Panc1 (cell line): ENCODE results near the gene SLC9A9. TPM values are rescaled to one million over a fixed set of nuclear protein-coding genes. Genes with fewer than 3 reads are reported as not detected.

ENCODE experiments used
- ATAC-seq: fragments of 200-7000 bp; cut with Tn5 transposase; 2 replicates; pipeline ENCODE4 v1.9.1; 2020; ENCODE audit warnings: mild to moderate bottlenecking, moderate library complexity
- BruUV-seq: library from RNA; stranded (reverse); fragments of 400-500 nt; replicated peaks from 2 replicates; lab custom pipeline; 2021; lab: Mats Ljungman, UMichigan
- CTCF ChIA-PET: fragments of 300-600 bp; sonication (Branson Sonifier 250); formaldehyde crosslinking; loops from one replicate; lab custom pipeline; 2022; ENCODE audit warnings: antibody characterized with exemption; lab: Charles Lee
- POLR2A ChIA-PET: fragments of 300-600 bp; sonication (Branson Sonifier 250); formaldehyde crosslinking; loops from one replicate; lab custom pipeline; 2022; ENCODE audit warnings: antibody characterized with exemption; lab: Charles Lee
- DNase-seq: peaks from one replicate; pipeline ENCODE4 v3.0.0-alpha.2; 2010; ENCODE audit warnings: low read depth, low spot score
- H3K27ac ChIP-seq: 2 replicates; pipeline ENCODE4 v1.5.1; 2011; ENCODE audit warnings: mild to moderate bottlenecking, low read length, inconsistent platforms
- H3K27me3 ChIP-seq: fragments of 200-500 bp; sonication (Bioruptor generic); 2 replicates; pipeline ENCODE4 v1.6.0; 2014; ENCODE audit warnings: low read length, inconsistent platforms; ENCODE audit not compliant: control insufficient read depth, insufficient read depth
- H3K36me3 ChIP-seq: fragments of 200-500 bp; sonication (Bioruptor generic); 2 replicates; pipeline ENCODE4 v1.5.1; 2014; ENCODE audit warnings: inconsistent platforms, mild to moderate bottlenecking, low read length, moderate library complexity; ENCODE audit not compliant: control insufficient read depth, insufficient read depth
- H3K4me1 ChIP-seq: 2 replicates; pipeline ENCODE4 v1.5.1; 2011; ENCODE audit warnings: inconsistent platforms, mild to moderate bottlenecking, low read length, moderate library complexity; ENCODE audit not compliant: control insufficient read depth, insufficient read depth
- H3K4me3 ChIP-seq, 2 experiments: 2 replicates each; pipeline ENCODE4 v1.5.1; 2011 to 2012; ENCODE audit warnings: low read depth in 2 of 2, low read length in 2 of 2, mild to moderate bottlenecking in 2 of 2, inconsistent platforms in 1 of 2, moderate library complexity in 1 of 2
- H3K9me3 ChIP-seq: fragments of 200-500 bp; sonication (Bioruptor generic); 2 replicates; pipeline ENCODE4 v1.5.1; 2014; ENCODE audit warnings: low read depth, mild to moderate bottlenecking, inconsistent platforms, low read length, moderate library complexity; ENCODE audit not compliant: control insufficient read depth, insufficient read depth
- POLR2AphosphoS5 ChIP-seq: IDR thresholded peaks from 2 replicates; pipeline ENCODE4 v1.6.1; 2012; ENCODE audit warnings: mild to moderate bottlenecking, low read depth, low read length, moderate library complexity
- SIN3A ChIP-seq: IDR thresholded peaks from 2 replicates; pipeline ENCODE4 v1.6.1; 2012; ENCODE audit warnings: low read depth, mild to moderate bottlenecking, low read length, moderate library complexity, borderline replicate concordance; ENCODE audit not compliant: insufficient read depth
- TCF7L2 ChIP-seq: IDR thresholded peaks from 2 replicates; pipeline ENCODE4 v1.6.1; 2011; ENCODE audit warnings: mild to moderate bottlenecking, low read depth, low read length, inconsistent platforms
- in situ Hi-C: cut with HindIII; loops from 2 replicates; pipeline ENCODE4 v1.10.0; 2016; ENCODE audit warnings: low sequenced_read_pairs, low pct_unique_long_range_greater_than_20kb
- intact Hi-C: fragments of 100-400 bp; cut with micrococcal nuclease; formaldehyde crosslinking; loops from one replicate; pipeline ENCODE4 v1.10.0; 2022; ENCODE audit not compliant: unreplicated experiment
- total RNA-seq: library from RNA; stranded (reverse); gene quantifications from one replicate; pipeline ENCODE4 v1.2.1, GENCODE V29; 2021; ENCODE audit not compliant: unreplicated experiment
- TF ChIP-seq, protein P1 (sequence below), 2 experiments: IDR thresholded peaks; 2 replicates each; pipeline ENCODE4 v1.6.1; 2011 to 2012; ENCODE audit warnings: low read depth in 2 of 2, control low read depth in 1 of 2, low read length in 1 of 2, mild to moderate bottlenecking in 1 of 2, moderate library complexity in 1 of 2; ENCODE audit not compliant: insufficient read depth in 1 of 2
- TF ChIP-seq, protein P2 (sequence below): fragments of 450-650 bp; IDR thresholded peaks from 2 replicates; pipeline ENCODE4 v1.5.1; 2017; ENCODE audit warnings: mild to moderate bottlenecking

The SLC9A9 gene
- total RNA-seq, 1 experiment from 2014 or later = not detected

DNA sequence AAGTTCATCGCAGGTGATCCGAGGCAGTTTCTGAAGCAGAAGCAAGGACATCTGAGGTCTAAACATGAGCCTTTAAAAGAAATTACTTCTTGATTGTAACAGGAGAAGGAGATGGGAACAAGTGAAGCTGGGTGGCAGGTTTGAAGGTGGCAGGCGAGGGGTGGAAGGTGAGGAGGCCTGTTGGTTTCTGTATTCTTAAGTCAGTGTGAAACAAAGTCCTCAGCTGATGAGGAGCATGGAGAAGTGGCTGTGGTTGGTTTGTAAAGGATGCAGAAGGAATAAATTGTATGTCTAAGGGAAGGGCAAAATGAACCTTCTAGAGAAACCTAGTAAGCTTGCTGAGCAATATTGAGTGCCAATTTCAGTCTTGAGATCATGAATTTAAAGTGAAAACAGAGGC is 429.9 kb downstream of the SLC9A9 start:
- TF ChIP-seq, protein P1, sequence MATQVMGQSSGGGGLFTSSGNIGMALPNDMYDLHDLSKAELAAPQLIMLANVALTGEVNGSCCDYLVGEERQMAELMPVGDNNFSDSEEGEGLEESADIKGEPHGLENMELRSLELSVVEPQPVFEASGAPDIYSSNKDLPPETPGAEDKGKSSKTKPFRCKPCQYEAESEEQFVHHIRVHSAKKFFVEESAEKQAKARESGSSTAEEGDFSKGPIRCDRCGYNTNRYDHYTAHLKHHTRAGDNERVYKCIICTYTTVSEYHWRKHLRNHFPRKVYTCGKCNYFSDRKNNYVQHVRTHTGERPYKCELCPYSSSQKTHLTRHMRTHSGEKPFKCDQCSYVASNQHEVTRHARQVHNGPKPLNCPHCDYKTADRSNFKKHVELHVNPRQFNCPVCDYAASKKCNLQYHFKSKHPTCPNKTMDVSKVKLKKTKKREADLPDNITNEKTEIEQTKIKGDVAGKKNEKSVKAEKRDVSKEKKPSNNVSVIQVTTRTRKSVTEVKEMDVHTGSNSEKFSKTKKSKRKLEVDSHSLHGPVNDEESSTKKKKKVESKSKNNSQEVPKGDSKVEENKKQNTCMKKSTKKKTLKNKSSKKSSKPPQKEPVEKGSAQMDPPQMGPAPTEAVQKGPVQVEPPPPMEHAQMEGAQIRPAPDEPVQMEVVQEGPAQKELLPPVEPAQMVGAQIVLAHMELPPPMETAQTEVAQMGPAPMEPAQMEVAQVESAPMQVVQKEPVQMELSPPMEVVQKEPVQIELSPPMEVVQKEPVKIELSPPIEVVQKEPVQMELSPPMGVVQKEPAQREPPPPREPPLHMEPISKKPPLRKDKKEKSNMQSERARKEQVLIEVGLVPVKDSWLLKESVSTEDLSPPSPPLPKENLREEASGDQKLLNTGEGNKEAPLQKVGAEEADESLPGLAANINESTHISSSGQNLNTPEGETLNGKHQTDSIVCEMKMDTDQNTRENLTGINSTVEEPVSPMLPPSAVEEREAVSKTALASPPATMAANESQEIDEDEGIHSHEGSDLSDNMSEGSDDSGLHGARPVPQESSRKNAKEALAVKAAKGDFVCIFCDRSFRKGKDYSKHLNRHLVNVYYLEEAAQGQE (IDR thresholded peaks at IDR 0.05; ENCODE audit: insufficient read depth in 1 of 2, low read depth in 2 of 2, low read length in 1 of 2) = no peak
- TF ChIP-seq POLR2AphosphoS5 = no peak
- TF ChIP-seq, protein P2, sequence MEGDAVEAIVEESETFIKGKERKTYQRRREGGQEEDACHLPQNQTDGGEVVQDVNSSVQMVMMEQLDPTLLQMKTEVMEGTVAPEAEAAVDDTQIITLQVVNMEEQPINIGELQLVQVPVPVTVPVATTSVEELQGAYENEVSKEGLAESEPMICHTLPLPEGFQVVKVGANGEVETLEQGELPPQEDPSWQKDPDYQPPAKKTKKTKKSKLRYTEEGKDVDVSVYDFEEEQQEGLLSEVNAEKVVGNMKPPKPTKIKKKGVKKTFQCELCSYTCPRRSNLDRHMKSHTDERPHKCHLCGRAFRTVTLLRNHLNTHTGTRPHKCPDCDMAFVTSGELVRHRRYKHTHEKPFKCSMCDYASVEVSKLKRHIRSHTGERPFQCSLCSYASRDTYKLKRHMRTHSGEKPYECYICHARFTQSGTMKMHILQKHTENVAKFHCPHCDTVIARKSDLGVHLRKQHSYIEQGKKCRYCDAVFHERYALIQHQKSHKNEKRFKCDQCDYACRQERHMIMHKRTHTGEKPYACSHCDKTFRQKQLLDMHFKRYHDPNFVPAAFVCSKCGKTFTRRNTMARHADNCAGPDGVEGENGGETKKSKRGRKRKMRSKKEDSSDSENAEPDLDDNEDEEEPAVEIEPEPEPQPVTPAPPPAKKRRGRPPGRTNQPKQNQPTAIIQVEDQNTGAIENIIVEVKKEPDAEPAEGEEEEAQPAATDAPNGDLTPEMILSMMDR = no peak
- no peak overlapping the region for H3K27ac ChIP-seq
- DNase-seq (no peak), ATAC-seq (no peak)
- H3K27me3 ChIP-seq = no peaks in the 10 kb centered on the region
- no peak overlapping the region for H3K4me3 ChIP-seq
- ChIA-PET CTCF (no interaction called here), POLR2A (no interaction called here)
- no peaks in the 10 kb centered on the region for H3K4me1 ChIP-seq
- H3K9me3 ChIP-seq = no peaks in the 10 kb centered on the region
- BruUV-seq = no TSS peak
- H3K36me3 ChIP-seq = no peaks in the 10 kb centered on the region
- intact Hi-C loops = no loop called here
- in situ Hi-C loops = no loop called here

DNA sequence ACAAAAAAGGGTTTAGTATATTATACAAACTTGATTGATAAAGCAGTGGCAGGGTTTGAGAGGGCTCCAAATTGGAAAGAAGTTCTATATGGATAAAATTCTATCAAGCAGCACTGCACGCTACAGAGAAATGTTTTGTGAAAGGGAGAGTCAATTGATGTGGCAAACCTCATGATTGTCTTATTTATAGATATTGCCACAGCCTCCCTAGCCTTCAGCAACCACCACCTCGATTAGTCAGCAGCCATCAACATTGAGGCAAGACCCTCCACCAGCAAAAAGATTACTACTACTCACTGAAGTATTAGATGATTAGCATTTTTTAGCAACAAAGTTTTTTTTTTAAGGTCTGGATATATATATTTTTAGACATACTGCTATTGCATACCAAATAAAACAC is 432.0 kb downstream of the SLC9A9 start:
- ChIA-PET POLR2A (no interaction called here), CTCF (no interaction called here)
- intact Hi-C loops (no loop called here), in situ Hi-C loops (no loop called here)
- H3K4me1 ChIP-seq = no peaks in the 10 kb centered on the region
- no peaks in the 10 kb centered on the region for H3K9me3 ChIP-seq
- BruUV-seq = no TSS peak
- no peaks in the 10 kb centered on the region for H3K27me3 ChIP-seq
- H3K36me3 ChIP-seq = no peaks in the 10 kb centered on the region
- TF ChIP-seq, protein P1 (IDR thresholded peaks at IDR 0.05; ENCODE audit: insufficient read depth in 1 of 2, low read depth in 2 of 2, low read length in 1 of 2) = no peak
- no peak for TF ChIP-seq SIN3A
- TF ChIP-seq, protein P2 = no peak
- no peak for TF ChIP-seq POLR2AphosphoS5
- TF ChIP-seq TCF7L2 = no peak
- no peak for ATAC-seq
- H3K4me3 ChIP-seq = no peak overlapping the region
- H3K27ac ChIP-seq = no peak overlapping the region
- no peak for DNase-seq
